CD4-positive, alpha-beta T cell (primary cell): Measurements from ENCODE around the gene FOXD4. TPM values are rescaled to one million over a fixed set of nuclear protein-coding genes. Genes with fewer than 3 reads are reported as not detected.
A peak's percentile ranks its signal among the peaks of the same experiment; 100 is the strongest.
"Not testable (repeated sequence)": the region's sequence is repeated elsewhere in the genome, so short reads cannot be mapped to it uniquely, and the experiment has no call there.

Source experiments
- ATAC-seq: fragments of 200-7000 bp; cut with Tn5 transposase; one replicate; pipeline ENCODE4 v1.10.0; 2022; ENCODE audit warnings: mild to moderate bottlenecking; ENCODE audit not compliant: poor library complexity
- CTCF ChIA-PET: fragments of 350-600 bp; sonication (Branson Sonifier 250); formaldehyde crosslinking; loops from one replicate; lab custom pipeline; 2021; ENCODE audit warnings: antibody characterized with exemption, inconsistent platforms; lab: Charles Lee
- POLR2A ChIA-PET: fragments of 350-600 bp; sonication (Branson Sonifier 250); formaldehyde crosslinking; loops from one replicate; lab custom pipeline; 2021; ENCODE audit warnings: antibody characterized with exemption, inconsistent platforms; lab: Charles Lee
- DNase-seq, 14 experiments: peaks; one replicate each; pipeline ENCODE4 v3.0.0-alpha.2; 2013 to 2020; ENCODE audit warnings: mixed read lengths in 2 of 14
- H3K27ac ChIP-seq, 2 donors: one replicate each; pipeline versions ENCODE4 v1.5.1 to v1.7.0; 2013; ENCODE audit warnings: low read length in 2 of 2, low read depth in 1 of 2, mild to moderate bottlenecking in 1 of 2
- H3K27me3 ChIP-seq, 2 experiments: 1 replicate in 1 of 2; 2 replicates in 1 of 2; pipeline versions ENCODE4 v1.6.1 to v1.7.0; 2013; ENCODE audit warnings: low read length in 2 of 2, control low read depth in 1 of 2, mild to moderate bottlenecking in 1 of 2, moderate library complexity in 1 of 2; ENCODE audit not compliant: insufficient read depth in 2 of 2, control insufficient read depth in 1 of 2
- H3K36me3 ChIP-seq: one replicate; pipeline ENCODE4 v1.6.1; 2013; ENCODE audit warnings: low read length, control low read depth; ENCODE audit not compliant: insufficient read depth
- H3K4me1 ChIP-seq: one replicate; pipeline ENCODE4 v1.6.1; 2013; ENCODE audit warnings: low read length, control low read depth; ENCODE audit not compliant: insufficient read depth
- H3K4me3 ChIP-seq: one replicate; pipeline ENCODE4 v1.5.1; 2013; ENCODE audit warnings: mild to moderate bottlenecking, low read length, moderate library complexity
- H3K9me3 ChIP-seq, 2 experiments: 1 replicate in 1 of 2; 2 replicates in 1 of 2; pipeline versions ENCODE4 v1.6.1 to v1.7.0; 2013; ENCODE audit warnings: low read length in 2 of 2, mild to moderate bottlenecking in 2 of 2, control low read depth in 1 of 2, moderate library complexity in 1 of 2; ENCODE audit not compliant: control insufficient read depth in 1 of 2, insufficient read depth in 1 of 2
- H3K27ac Mint-ChIP-seq: one replicate; pipeline ENCODE4 v1.8.0; 2020; ENCODE audit warnings: mixed read lengths
- H3K27me3 Mint-ChIP-seq: one replicate; pipeline ENCODE4 v1.8.0; 2021; ENCODE audit warnings: mixed read lengths
- H3K36me3 Mint-ChIP-seq: one replicate; pipeline ENCODE4 v1.8.0; 2021; ENCODE audit warnings: low read depth, mixed read lengths
- H3K4me1 Mint-ChIP-seq: one replicate; pipeline ENCODE4 v1.8.0; 2021; ENCODE audit warnings: low read depth, mixed read lengths
- H3K4me3 Mint-ChIP-seq: one replicate; pipeline ENCODE4 v1.8.0; 2020; ENCODE audit warnings: mild to moderate bottlenecking, mixed read lengths
- H3K9me3 Mint-ChIP-seq: one replicate; pipeline ENCODE4 v1.8.0; 2020; ENCODE audit warnings: mixed read lengths
- intact Hi-C, 2 experiments: fragments of 100-400 bp; cut with DNase I in 1 of 2; cut with micrococcal nuclease in 1 of 2; formaldehyde crosslinking; loops; one replicate each; pipeline versions ENCODE4 v1.15.1 to v1.9.0; 2023 to 2025; cut with DNase I, micrococcal nuclease
- polyA plus RNA-seq, 2 donors: library from polyadenylated mRNA; unstranded; fragments of 120-200 nt; gene quantifications; one replicate each; pipeline ENCODE4 v1.2.1, GENCODE V29; 2013
- total RNA-seq, 174 experiments: library from RNA in 2 of 174; stranded (reverse) in 2 of 174; gene quantifications; one replicate each; pipeline ENCODE4 v1.2.3 and lab custom pipeline; 2021 to 2026

FOXD4 gene
- total RNA-seq (under 1 TPM in 1 of 2 experiments, not detected in 1; 0.20 TPM), total RNA-seq (lab: John Stamatoyannopoulos, UW) (0 to 1.5 (median 0.19) reads per million in 172 experiments)
- 0.06 TPM for polyA plus RNA-seq (2013, experiment 1 of 2)
- 0.10 TPM for polyA plus RNA-seq (2013, experiment 2 of 2)

DNA sequence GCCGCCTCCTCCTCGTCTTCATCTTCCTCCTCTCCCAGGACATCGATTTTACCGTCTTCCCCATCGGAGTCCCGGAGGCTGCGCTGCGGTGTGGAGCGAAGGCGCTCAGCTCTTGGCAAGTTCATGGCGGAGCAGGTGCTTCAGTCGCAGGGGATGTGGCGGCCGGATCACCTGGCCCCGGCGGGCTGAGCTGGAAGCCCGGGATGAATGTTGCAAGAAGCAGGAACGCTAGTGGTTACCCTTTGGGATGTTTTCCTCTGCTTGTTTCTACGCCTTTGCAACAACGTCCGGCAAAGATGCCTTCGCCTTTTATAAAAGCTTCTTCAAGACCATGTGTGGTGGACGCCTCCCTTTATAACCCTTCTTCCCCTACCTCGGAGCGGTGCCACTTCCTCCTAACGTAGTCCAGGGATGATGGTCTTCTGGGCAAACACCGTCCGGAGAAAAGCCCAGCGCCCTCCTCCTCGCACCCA lies at the start of gene FOXD4:
FOXD4 (minus strand) TSS at position 423 of the 473 bp plus-strand sequence; CDS start at position 125, 298 bp downstream.
- H3K9me3 Mint-ChIP-seq, ATAC-seq, H3K4me3 ChIP-seq, H3K36me3 ChIP-seq, H3K27ac Mint-ChIP-seq, intact Hi-C loops, H3K27ac ChIP-seq, CTCF ChIA-PET, POLR2A ChIA-PET: not testable (repeated sequence)
- Mint-ChIP-seq H3K4me3 (peak within 1 kb of the TSS; percentile 69), H3K27me3 (peaks cover 41% of the 10 kb centered on the region), H3K4me1 (peaks cover 26% of the 10 kb centered on the region), H3K36me3 (peaks cover 15% of the 10 kb centered on the region)
- Histone ChIP-seq H3K27me3 (peaks cover 20% of the 10 kb centered on the region in 2 experiments), H3K9me3 (peaks cover 0 to 15% of the 10 kb centered on the region in 2 experiments), H3K4me1 (peaks cover 36% of the 10 kb centered on the region)
- DNase-seq, result peak in 1 of 14 experiments; percentile 1

DNA sequence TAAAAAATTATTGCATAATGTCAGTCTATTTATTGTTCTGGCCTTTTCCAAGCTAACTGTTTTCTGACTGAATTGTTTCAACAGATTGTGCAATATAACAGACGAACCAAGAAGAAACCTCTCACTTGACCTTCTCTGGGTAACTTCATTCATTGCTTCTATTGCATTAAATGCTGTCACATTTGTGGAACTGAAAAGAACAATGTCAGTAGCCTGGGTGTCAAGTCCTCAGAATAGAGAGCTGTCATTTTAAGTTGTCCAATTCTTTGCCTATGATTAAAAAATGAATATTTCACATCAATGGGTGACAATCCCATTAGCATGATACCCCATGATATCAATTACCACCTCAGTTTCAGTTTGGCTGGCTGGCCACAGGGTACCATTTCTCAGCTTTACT lies 41.7 kb upstream of the FOXD4 start:
- ATAC-seq, H3K36me3 Mint-ChIP-seq, H3K36me3 ChIP-seq, H3K9me3 Mint-ChIP-seq, H3K4me3 Mint-ChIP-seq, DNase-seq, H3K27me3 Mint-ChIP-seq, H3K27ac ChIP-seq, CTCF ChIA-PET, H3K27ac Mint-ChIP-seq, intact Hi-C loops, H3K27me3 ChIP-seq, H3K4me1 Mint-ChIP-seq, H3K4me1 ChIP-seq, H3K9me3 ChIP-seq, POLR2A ChIA-PET, H3K4me3 ChIP-seq: not testable (repeated sequence)

- H3K9me3 Mint-ChIP-seq, H3K27ac ChIP-seq, CTCF ChIA-PET, POLR2A ChIA-PET, H3K9me3 ChIP-seq, H3K4me1 Mint-ChIP-seq, intact Hi-C loops, H3K4me1 ChIP-seq, H3K27ac Mint-ChIP-seq, H3K4me3 Mint-ChIP-seq, ATAC-seq, H3K36me3 ChIP-seq, H3K27me3 ChIP-seq, DNase-seq, H3K27me3 Mint-ChIP-seq, H3K36me3 Mint-ChIP-seq, H3K4me3 ChIP-seq: not testable (repeated sequence)
Observed at GRCh38 chr9:151173-151572, 33.0 kb upstream of the FOXD4 start.

GRCh38 chr9:139880-140279 lies 21.7 kb upstream of the FOXD4 start:
- H3K36me3 Mint-ChIP-seq, H3K27ac Mint-ChIP-seq, H3K9me3 Mint-ChIP-seq, CTCF ChIA-PET, H3K27me3 Mint-ChIP-seq, DNase-seq, H3K9me3 ChIP-seq, H3K4me1 ChIP-seq, ATAC-seq, H3K4me3 Mint-ChIP-seq, intact Hi-C loops, H3K4me3 ChIP-seq, H3K27ac ChIP-seq, H3K4me1 Mint-ChIP-seq, H3K27me3 ChIP-seq, POLR2A ChIA-PET, H3K36me3 ChIP-seq: not testable (repeated sequence)

DNA sequence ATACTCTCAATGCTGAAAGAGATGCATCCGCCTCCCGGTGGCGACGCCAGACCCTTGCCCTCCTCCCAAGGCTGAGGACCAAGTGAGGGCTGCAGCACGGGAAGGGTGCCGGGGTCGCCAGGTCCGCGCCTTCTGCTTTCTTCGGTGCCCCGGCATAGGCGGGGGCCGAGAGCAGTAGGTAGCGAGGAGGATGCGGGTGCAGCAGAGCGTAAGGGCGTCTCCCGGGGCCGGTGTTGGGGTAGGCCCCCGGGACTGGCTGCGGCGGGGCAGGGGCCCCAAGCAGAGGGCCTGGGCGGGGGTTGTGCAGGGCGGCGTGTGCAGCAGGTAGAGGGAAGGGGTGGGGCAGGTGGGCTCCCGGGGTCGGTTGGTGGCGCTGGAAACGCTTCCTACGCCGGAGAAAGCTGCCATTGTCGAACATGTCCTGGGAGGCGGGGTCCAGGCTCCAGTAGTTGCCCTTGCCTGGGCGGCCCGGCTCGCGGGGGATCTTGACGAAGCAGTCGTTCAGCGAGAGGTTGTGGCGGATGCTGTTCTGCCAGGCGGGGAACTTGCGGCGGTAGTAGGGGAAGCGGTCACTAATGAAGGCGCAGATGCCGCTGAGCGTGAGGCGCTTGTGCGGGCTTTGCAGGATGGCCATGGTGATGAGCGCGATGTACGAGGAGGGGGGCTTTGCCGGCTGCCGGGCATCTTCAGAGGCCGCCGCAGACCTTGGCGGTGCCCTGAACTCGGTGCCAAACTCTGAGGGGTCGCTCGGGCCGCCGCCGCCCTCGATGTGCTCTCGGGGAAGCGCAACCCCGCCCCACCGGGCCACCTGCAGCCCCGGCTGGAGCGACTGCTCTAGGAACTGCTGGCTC lies 848 bp downstream of the FOXD4 start:
- H3K36me3 ChIP-seq, intact Hi-C loops, CTCF ChIA-PET, H3K27ac ChIP-seq, H3K9me3 Mint-ChIP-seq, ATAC-seq, H3K27ac Mint-ChIP-seq, H3K4me3 ChIP-seq, POLR2A ChIA-PET: not testable (repeated sequence)
- H3K36me3 Mint-ChIP-seq, result peaks cover 15% of the 10 kb centered on the region
- H3K4me3 Mint-ChIP-seq, result peak overlapping the region; percentile 60
- peaks cover 0 to 15% of the 10 kb centered on the region in 2 experiments for H3K9me3 ChIP-seq
- peaks cover 26% of the 10 kb centered on the region for H3K4me1 Mint-ChIP-seq
- H3K27me3 ChIP-seq, result peaks cover 25 to 26% of the 10 kb centered on the region in 2 experiments
- peaks cover 40% of the 10 kb centered on the region for H3K4me1 ChIP-seq
- DNase-seq, result peak in 3 of 14 experiments; percentile 18 to 30 (median 21)
- peaks cover 48% of the 10 kb centered on the region for H3K27me3 Mint-ChIP-seq

DNA sequence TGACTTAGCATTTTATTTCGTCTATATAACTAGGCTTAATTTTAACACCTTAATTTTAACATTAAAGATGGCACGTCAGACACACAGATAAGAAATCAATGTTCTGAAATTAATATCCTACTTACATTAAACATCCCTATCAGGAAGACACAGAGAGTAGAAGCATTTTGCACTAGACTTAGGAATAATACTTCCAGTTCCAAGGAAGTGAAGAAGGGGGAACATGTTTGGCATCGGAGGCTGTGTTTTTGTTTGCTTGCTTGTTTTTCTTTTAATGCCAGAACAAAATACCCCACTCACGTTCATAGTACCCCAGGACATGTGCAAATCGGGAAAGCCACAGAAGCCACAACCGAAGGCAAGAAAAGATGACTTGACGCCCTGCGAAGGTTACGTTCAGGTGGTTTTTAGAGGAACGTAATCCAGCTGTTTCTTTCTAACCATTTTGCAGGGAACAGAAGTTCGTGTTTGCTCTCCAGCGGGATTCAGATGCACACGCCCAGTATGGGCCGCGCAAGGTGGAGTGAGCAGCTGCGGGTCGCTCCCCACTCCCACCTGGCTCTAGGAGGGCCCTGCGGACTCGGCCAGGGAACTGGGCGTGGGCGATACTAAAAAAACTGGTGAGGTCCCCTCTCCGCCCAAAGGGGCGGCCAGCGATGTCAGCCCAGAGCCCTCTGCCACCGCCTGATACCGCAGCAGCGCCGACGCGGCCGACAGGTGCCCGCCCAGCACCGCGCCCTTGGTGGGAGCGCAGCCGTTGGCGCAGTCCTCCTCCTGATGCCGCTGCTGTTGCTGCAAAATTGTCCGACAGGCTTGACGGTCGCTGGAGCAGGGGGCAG lies 1.8 kb downstream of the FOXD4 start:
- H3K27ac ChIP-seq, H3K9me3 Mint-ChIP-seq, H3K4me3 ChIP-seq, intact Hi-C loops, POLR2A ChIA-PET, ATAC-seq, CTCF ChIA-PET, H3K36me3 ChIP-seq, H3K27ac Mint-ChIP-seq: not testable (repeated sequence)
- H3K4me3 Mint-ChIP-seq, result peak overlapping the region; percentile 39
- peaks cover 0 to 15% of the 10 kb centered on the region in 2 experiments for H3K9me3 ChIP-seq
- H3K4me1 Mint-ChIP-seq, result peaks cover 26% of the 10 kb centered on the region
- peaks cover 25 to 27% of the 10 kb centered on the region in 2 experiments for H3K27me3 ChIP-seq
- DNase-seq, result peak in 1 of 14 experiments; percentile 6
- H3K36me3 Mint-ChIP-seq, result peaks cover 14% of the 10 kb centered on the region
- peaks cover 40% of the 10 kb centered on the region for H3K4me1 ChIP-seq
- peaks cover 55% of the 10 kb centered on the region for H3K27me3 Mint-ChIP-seq
